CD4-positive, CD25-positive, alpha-beta regulatory T cell (primary cell): ENCODE results near the gene PRKCE. TPM values are rescaled to one million over a fixed set of nuclear protein-coding genes. Genes with fewer than 3 reads are reported as not detected.
"Not testable (repeated sequence)": the region's sequence is repeated elsewhere in the genome, so short reads cannot be mapped to it uniquely, and the experiment has no call there.

Experiments used
- ATAC-seq, 2 donors: fragments of 150-1000 bp; cut with Tn5 transposase; one replicate each; pipeline ENCODE4 v1.10.0; 2021; ENCODE audit warnings: low read depth in 2 of 2, moderate number of reproducible peaks in 2 of 2, moderate library complexity in 1 of 2
- DNase-seq, 3 donors: peaks; one replicate each; pipeline versions ENCODE4 v3.0.0 to v3.0.0-alpha.2; 2012 to 2022; ENCODE audit warnings: mixed read lengths in 1 of 3
- H3K27ac ChIP-seq: one replicate; pipeline ENCODE4 v1.7.0; 2013; ENCODE audit warnings: mild to moderate bottlenecking, low read length; ENCODE audit not compliant: insufficient read depth, poor library complexity, severe bottlenecking
- H3K27me3 ChIP-seq: one replicate; pipeline ENCODE4 v1.7.0; 2013; ENCODE audit warnings: low read length; ENCODE audit not compliant: control insufficient read depth, insufficient read depth
- H3K36me3 ChIP-seq: one replicate; pipeline ENCODE4 v1.7.0; 2013; ENCODE audit warnings: mild to moderate bottlenecking, low read length, moderate library complexity; ENCODE audit not compliant: control insufficient read depth, insufficient read depth
- H3K4me1 ChIP-seq: 2 replicates; pipeline ENCODE4 v1.7.0; 2013; ENCODE audit warnings: mild to moderate bottlenecking, low read length; ENCODE audit not compliant: insufficient read depth, control insufficient read depth, poor library complexity, severe bottlenecking
- H3K4me3 ChIP-seq: one replicate; pipeline ENCODE4 v1.7.0; 2013; ENCODE audit warnings: low read depth, mild to moderate bottlenecking, low read length, moderate library complexity
- H3K9me3 ChIP-seq, 2 experiments: 1 replicate in 1 of 2; 2 replicates in 1 of 2; pipeline ENCODE4 v1.7.0; 2013; ENCODE audit warnings: low read length in 2 of 2, mild to moderate bottlenecking in 1 of 2, moderate library complexity in 1 of 2; ENCODE audit not compliant: control insufficient read depth in 2 of 2
- H3K27ac Mint-ChIP-seq, 3 donors: one replicate each; pipeline ENCODE4 v1.8.0; 2020 to 2022; ENCODE audit warnings: mild to moderate bottlenecking in 3 of 3, mixed read lengths in 3 of 3, moderate library complexity in 2 of 3
- H3K27me3 Mint-ChIP-seq: one replicate; pipeline ENCODE4 v1.8.0; 2022; ENCODE audit warnings: mild to moderate bottlenecking, mixed read lengths
- H3K36me3 Mint-ChIP-seq: one replicate; pipeline ENCODE4 v1.8.0; 2020; ENCODE audit warnings: mixed read lengths
- H3K4me1 Mint-ChIP-seq, 4 donors: one replicate each; pipeline ENCODE4 v1.8.0; 2020 to 2022; ENCODE audit warnings: mixed read lengths in 4 of 4, mild to moderate bottlenecking in 1 of 4
- H3K4me3 Mint-ChIP-seq, 4 donors: one replicate each; pipeline ENCODE4 v1.8.0; 2020 to 2022; ENCODE audit warnings: mild to moderate bottlenecking in 4 of 4, mixed read lengths in 4 of 4, moderate library complexity in 3 of 4
- H3K9me3 Mint-ChIP-seq, 7 donors: one replicate each; pipeline ENCODE4 v1.8.0; 2020 to 2022; ENCODE audit warnings: mixed read lengths in 7 of 7, mild to moderate bottlenecking in 3 of 7, moderate library complexity in 2 of 7
- polyA plus RNA-seq, 4 donors: library from polyadenylated mRNA; unstranded; fragments of 300-500 nt; fragmentation: Illumina TruSeq; gene quantifications; one replicate each; pipeline ENCODE4 v1.2.3, GENCODE V29; 2021
- total RNA-seq: library from RNA; stranded (reverse); gene quantifications from one replicate; pipeline ENCODE4 v1.2.3, GENCODE V29; 2022

PRKCE gene
- total and polyA plus RNA-seq, 5 donors from 2014 or later: 0.78 to 16.5 (median 1.3) TPM

DNA sequence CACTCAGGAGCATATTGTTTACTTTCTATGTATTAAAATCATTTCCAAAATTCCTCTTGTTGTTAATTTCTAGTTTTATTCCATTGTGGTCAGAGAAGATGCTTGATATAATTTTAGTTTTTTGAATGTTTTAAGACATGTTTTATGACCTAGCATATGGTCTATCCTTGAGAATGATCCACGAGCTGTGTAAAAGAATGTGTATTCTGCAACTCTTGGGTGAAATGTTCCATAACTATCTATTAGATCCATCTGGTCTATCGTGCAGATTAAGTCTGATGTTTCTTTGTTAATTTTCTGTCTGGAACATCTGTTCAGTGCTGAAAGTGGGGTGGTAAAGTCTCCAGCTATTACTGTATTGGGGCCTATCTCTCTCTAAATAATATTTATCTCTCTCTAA lies 562.4 kb downstream of the PRKCE start:
- peaks cover 6 to 42% (median 16%) of the 10 kb centered on the region in 7 donors for H3K9me3 Mint-ChIP-seq
- no peak for ATAC-seq

DNA sequence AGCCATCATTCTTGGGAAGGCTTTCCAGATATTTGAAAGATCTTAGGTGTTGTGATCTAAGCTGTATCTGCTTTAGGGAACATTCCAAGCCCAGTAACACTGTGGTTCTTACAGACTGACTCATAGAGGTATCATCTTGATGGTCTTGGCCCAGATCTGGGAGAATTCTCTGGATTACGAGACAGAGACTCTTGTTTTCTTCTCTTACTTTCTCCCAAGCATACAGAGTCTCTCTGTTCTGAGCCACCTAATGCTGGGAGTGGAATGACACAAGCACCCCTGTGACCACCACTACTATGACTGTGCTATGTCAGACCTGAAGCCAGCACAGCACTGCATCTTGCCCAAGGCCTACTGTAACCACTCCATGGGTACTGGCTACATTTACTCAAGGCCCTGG lies 564.7 kb downstream of the PRKCE start:
- DNase-seq (no peak), ATAC-seq (no peak)
- Mint-ChIP-seq H3K27me3 (peaks cover 25% of the 10 kb centered on the region), H3K36me3 (peaks cover 4% of the 10 kb centered on the region), H3K27ac (no peak overlapping the region), H3K4me1 (peaks cover 0 to 8% (median 6%) of the 10 kb centered on the region in 4 donors), H3K9me3 (peaks cover 2 to 29% (median 12%) of the 10 kb centered on the region in 7 donors), H3K4me3 (no peak overlapping the region)
- H3K27ac ChIP-seq: no peak overlapping the region
- H3K4me1 ChIP-seq: no peaks in the 10 kb centered on the region
- no peak overlapping the region for H3K4me3 ChIP-seq
- no peaks in the 10 kb centered on the region for H3K36me3 ChIP-seq
- H3K27me3 ChIP-seq: peaks cover 7% of the 10 kb centered on the region
- H3K9me3 ChIP-seq: peaks cover 0 to 11% of the 10 kb centered on the region in 2 experiments

More for the DNA sequence above, 562.4 kb downstream of the PRKCE start:
- Histone ChIP-seq H3K36me3 (no peaks in the 10 kb centered on the region), H3K27me3 (peaks cover 7% of the 10 kb centered on the region), H3K9me3 (peaks cover 0 to 11% of the 10 kb centered on the region in 2 experiments), H3K4me3 (no peak overlapping the region), H3K4me1 (no peaks in the 10 kb centered on the region), H3K27ac (no peak overlapping the region)
- H3K27ac Mint-ChIP-seq: no peak overlapping the region
- DNase-seq: no peak
- no peak overlapping the region for H3K4me3 Mint-ChIP-seq
- H3K36me3 Mint-ChIP-seq: peaks cover 4% of the 10 kb centered on the region
- H3K27me3 Mint-ChIP-seq: peaks cover 25% of the 10 kb centered on the region
- peaks cover 0 to 5% (median 0%) of the 10 kb centered on the region in 4 donors for H3K4me1 Mint-ChIP-seq

DNA sequence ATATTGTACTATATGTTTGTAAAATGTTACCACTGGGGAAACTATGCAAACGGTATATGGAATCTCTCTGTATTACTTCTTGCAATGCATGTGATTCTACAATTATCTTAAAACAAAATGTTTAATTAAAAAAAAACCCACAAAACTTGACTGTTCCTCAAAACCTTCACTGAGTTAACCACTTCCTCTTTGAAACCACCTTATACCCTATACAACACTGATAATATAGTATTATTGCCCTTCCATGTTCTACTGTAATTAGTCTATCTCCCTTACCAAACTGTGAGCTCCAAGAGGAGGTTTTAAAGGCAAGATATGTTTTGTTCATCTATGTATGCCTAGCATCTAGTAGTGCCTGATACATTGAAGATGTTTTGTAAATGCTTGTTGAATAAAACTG lies 572.0 kb downstream of the PRKCE start:
- not testable (repeated sequence) for H3K27me3 Mint-ChIP-seq, H3K27ac ChIP-seq, H3K36me3 Mint-ChIP-seq, H3K4me1 ChIP-seq, H3K27ac Mint-ChIP-seq, H3K9me3 ChIP-seq, H3K27me3 ChIP-seq, H3K36me3 ChIP-seq
- H3K4me3 ChIP-seq: peak overlapping the region; percentile 26
- DNase-seq: peak in 2 of 3 donors; percentile 29 to 41
- H3K4me3 Mint-ChIP-seq: peak overlapping the region in 3 of 4 donors; percentile 37 to 54 (median 40)
- peaks cover 0 to 10% (median 2%) of the 10 kb centered on the region in 7 donors for H3K9me3 Mint-ChIP-seq
- H3K4me1 Mint-ChIP-seq: peaks cover 16 to 60% (median 47%) of the 10 kb centered on the region in 4 donors
- ATAC-seq: peak in 1 of 2 donors; percentile 68

DNA sequence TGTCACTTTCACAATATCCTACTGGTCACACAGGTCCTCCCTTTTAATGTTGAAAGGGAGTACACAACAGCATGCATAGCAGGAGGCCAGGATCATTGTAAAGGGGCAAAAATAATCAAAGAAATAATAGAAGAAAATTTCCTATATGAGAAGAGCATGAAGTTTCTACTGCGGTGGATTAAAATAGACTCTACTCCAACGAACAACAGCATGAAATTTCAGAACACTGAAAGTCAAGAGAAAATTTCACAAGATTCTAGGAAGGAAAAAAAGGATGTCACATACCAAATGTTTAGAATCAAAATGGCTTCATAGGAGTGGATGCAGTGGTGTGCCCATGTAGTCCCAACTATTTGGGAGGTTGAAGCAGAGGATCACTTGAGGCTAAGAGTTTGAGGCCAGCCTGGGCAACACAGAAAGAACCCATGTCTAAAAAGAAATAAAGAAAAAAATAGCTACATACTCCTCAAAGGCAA lies 573.7 kb downstream of the PRKCE start:
- no peaks in the 10 kb centered on the region for H3K27me3 ChIP-seq
- no peaks in the 10 kb centered on the region for H3K36me3 ChIP-seq
- DNase-seq: no peak
- no peak overlapping the region for H3K27ac ChIP-seq
- H3K36me3 Mint-ChIP-seq: no peaks in the 10 kb centered on the region
- peaks cover 24 to 68% (median 55%) of the 10 kb centered on the region in 4 donors for H3K4me1 Mint-ChIP-seq
- no peak for ATAC-seq
- no peak overlapping the region for H3K4me3 Mint-ChIP-seq
- H3K9me3 Mint-ChIP-seq: peaks cover 0 to 8% (median 0%) of the 10 kb centered on the region in 7 donors
- H3K27me3 Mint-ChIP-seq: no peaks in the 10 kb centered on the region
- H3K4me3 ChIP-seq: no peak overlapping the region
- no peaks in the 10 kb centered on the region for H3K9me3 ChIP-seq
- no peak overlapping the region for H3K27ac Mint-ChIP-seq
- H3K4me1 ChIP-seq: peaks cover 17% of the 10 kb centered on the region

DNA sequence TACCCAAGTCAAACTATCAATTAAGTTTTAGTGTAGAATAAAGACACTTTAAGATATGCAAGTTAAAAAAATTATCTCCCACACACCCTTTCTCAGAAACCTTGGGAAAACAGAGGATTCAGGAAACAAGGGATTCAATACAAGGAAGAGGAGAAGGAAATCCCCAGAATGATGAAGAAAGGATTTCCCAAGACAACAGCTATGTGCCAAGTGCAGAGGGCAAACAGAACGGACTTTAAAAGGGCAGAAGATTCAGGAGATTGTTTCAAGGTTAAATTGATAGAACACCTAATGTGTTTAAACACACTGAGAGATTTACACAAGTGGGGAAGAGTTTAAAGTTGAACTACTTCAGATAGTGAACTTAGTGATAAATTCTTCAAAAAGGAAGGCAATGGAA lies 574.3 kb downstream of the PRKCE start:
- no peak for DNase-seq
- Mint-ChIP-seq H3K27me3 (no peaks in the 10 kb centered on the region), H3K4me1 (peaks cover 24 to 74% (median 58%) of the 10 kb centered on the region in 4 donors)

DNA sequence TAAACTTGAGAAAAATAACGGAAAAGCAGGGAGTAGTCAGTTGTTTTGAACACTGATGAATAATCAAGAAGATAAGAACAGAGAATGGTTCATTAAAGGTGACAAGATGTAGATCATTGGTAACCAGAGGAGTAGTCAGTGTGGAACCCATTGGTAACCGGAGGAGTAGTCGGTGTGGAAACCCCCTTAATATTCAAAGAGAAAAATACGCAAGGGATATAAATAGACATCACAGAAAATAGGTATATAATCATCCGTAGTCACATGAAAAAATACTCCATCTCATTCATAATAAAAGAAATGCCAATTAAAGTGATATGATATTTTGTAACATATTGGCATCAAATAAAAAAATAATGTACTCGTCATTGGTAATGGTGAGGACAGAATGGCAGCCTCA lies 575.1 kb downstream of the PRKCE start:
- peak in 2 of 3 donors; percentile 19 to 26 for DNase-seq
- Mint-ChIP-seq H3K36me3 (no peaks in the 10 kb centered on the region), H3K27ac (no peak overlapping the region), H3K4me3 (peak overlapping the region in 2 of 4 donors; percentile 1 to 7), H3K9me3 (peaks cover 0 to 7% (median 0%) of the 10 kb centered on the region in 7 donors), H3K4me1 (peaks cover 24 to 79% (median 62%) of the 10 kb centered on the region in 4 donors), H3K27me3 (no peaks in the 10 kb centered on the region)
- H3K36me3 ChIP-seq: no peaks in the 10 kb centered on the region
- no peak overlapping the region for H3K4me3 ChIP-seq
- H3K27ac ChIP-seq: no peak overlapping the region
- H3K4me1 ChIP-seq: peaks cover 27% of the 10 kb centered on the region
- H3K9me3 ChIP-seq: no peaks in the 10 kb centered on the region
- H3K27me3 ChIP-seq: no peaks in the 10 kb centered on the region
- peak; percentile 30 to 35 for ATAC-seq

More for the DNA sequence above, 574.3 kb downstream of the PRKCE start:
- Mint-ChIP-seq H3K36me3 (no peaks in the 10 kb centered on the region), H3K27ac (peak overlapping the region in 1 of 3 donors; percentile 6), H3K9me3 (peaks cover 0 to 8% (median 0%) of the 10 kb centered on the region in 7 donors), H3K4me3 (no peak overlapping the region)
- H3K4me3 ChIP-seq: no peak overlapping the region
- peaks cover 23% of the 10 kb centered on the region for H3K4me1 ChIP-seq
- ATAC-seq: no peak
- H3K9me3 ChIP-seq: no peaks in the 10 kb centered on the region
- no peaks in the 10 kb centered on the region for H3K36me3 ChIP-seq
- H3K27ac ChIP-seq: no peak overlapping the region
- no peaks in the 10 kb centered on the region for H3K27me3 ChIP-seq

DNA sequence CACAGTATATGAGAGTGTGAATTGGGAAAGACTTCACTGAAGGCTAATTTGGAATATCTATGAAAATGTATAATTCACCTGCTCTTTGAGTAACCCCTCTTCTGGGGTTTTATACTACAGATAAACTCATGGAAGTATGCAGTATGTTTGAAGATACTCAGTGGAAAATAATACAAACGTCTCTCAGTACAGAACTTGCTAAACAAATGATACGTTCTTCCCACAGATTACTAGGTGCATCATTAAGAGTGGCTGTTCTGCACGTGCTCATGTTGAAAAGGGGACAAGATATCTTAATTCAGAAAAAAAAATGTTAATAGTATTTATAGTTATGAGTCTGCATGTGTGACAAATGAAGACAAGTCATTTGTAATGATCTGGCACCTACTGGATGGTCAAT lies 575.5 kb downstream of the PRKCE start:
- no peak overlapping the region for H3K27ac ChIP-seq
- H3K36me3 Mint-ChIP-seq: no peaks in the 10 kb centered on the region
- ATAC-seq (no peak), DNase-seq (no peak)
- no peak overlapping the region for H3K4me3 ChIP-seq
- H3K4me3 Mint-ChIP-seq: peak overlapping the region in 1 of 4 donors; percentile 1
- peaks cover 24 to 79% (median 62%) of the 10 kb centered on the region in 4 donors for H3K4me1 Mint-ChIP-seq
- H3K9me3 Mint-ChIP-seq: peaks cover 0 to 7% (median 0%) of the 10 kb centered on the region in 7 donors
- no peaks in the 10 kb centered on the region for H3K27me3 Mint-ChIP-seq
- no peaks in the 10 kb centered on the region for H3K9me3 ChIP-seq
- peaks cover 27% of the 10 kb centered on the region for H3K4me1 ChIP-seq
- no peak overlapping the region for H3K27ac Mint-ChIP-seq
- H3K36me3 ChIP-seq: no peaks in the 10 kb centered on the region
- H3K27me3 ChIP-seq: no peaks in the 10 kb centered on the region

DNA sequence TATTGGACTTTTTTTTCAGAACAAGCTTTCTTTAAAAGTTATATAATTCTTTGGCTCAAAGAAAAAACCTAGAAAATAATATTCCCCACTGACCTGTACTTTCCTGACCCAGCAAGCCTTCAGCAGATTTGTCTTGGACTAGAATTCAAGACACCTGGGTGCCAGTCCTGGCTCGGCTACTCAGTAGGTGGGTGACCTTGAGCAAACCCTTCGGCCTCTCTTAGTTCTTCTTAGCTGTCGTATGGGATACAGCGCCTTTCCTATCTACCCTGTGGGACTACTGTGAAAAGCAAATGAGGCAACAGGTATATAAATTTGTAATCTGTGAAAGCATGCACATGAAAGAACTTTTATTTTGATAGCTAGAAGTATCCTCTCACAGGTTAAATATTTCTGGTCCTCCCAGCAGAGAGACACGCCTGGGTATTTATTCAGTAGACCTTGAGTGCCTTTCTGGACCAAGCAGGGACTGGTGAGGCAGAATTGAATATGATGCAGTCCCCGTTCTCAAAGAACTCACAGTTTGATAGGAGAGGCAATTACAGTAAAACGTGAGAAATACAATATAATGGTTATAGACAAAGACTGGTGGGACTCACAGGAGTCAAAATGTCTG lies 576.3 kb downstream of the PRKCE start:
- DNase-seq (no peak), ATAC-seq (no peak)
- no peaks in the 10 kb centered on the region for H3K36me3 ChIP-seq
- H3K4me1 Mint-ChIP-seq: peaks cover 24 to 77% (median 62%) of the 10 kb centered on the region in 4 donors
- H3K4me3 ChIP-seq: no peak overlapping the region
- H3K27ac ChIP-seq: no peak overlapping the region
- H3K9me3 ChIP-seq: no peaks in the 10 kb centered on the region
- H3K27me3 ChIP-seq: no peaks in the 10 kb centered on the region
- no peaks in the 10 kb centered on the region for H3K27me3 Mint-ChIP-seq
- H3K9me3 Mint-ChIP-seq: peaks cover 0 to 7% (median 0%) of the 10 kb centered on the region in 7 donors
- no peak overlapping the region for H3K4me3 Mint-ChIP-seq
- H3K36me3 Mint-ChIP-seq: no peaks in the 10 kb centered on the region
- H3K27ac Mint-ChIP-seq: peak overlapping the region in 1 of 3 donors; percentile 33
- peaks cover 27% of the 10 kb centered on the region for H3K4me1 ChIP-seq
